ENCODE results near the gene RSPH6A. TPM values are rescaled to one million over a fixed set of nuclear protein-coding genes. Genes with fewer than 3 reads are reported as not detected.

RSPH6A gene
- total and polyA plus RNA-seq, 10 of the 15 experiments (the other 5 are each of a cell fraction or from before 2014, with no cell fraction given): 0.03 to 0.41 (median 0.22) TPM; not detected in 4

GRCh38 chr19:45862564-45863334 is 47.6 kb upstream of the RSPH6A start, which contains the start of gene SYMPK (continued):
- no peak; the same call in none of the 2 replicates for TF ChIP-seq NKRF (conservative IDR thresholded peaks at IDR 0.05)
- TF ChIP-seq SREBF2 (IDR thresholded peaks at IDR 0.05; ENCODE audit: low read length): no peak
- peak; percentile 100 for TF ChIP-seq IKZF1 (conservative IDR thresholded peaks at IDR 0.05)
- no peak for TF ChIP-seq HDAC2 (IDR thresholded peaks at IDR 0.05)
- no peak for TF ChIP-seq TARDBP (IDR thresholded peaks at IDR 0.05; ENCODE audit: borderline replicate concordance)
- 0 out of 3 replicates have a peak, but pooled peaks of 1 of the 2 experiments have one; percentile 22 for TF ChIP-seq EGR1 (IDR thresholded peaks at IDR 0.05; ENCODE audit: borderline replicate concordance in 1 of 2, low read depth in 2 of 2, low read length in 2 of 2)
- TF ChIP-seq SKIL (IDR thresholded peaks at IDR 0.05; ENCODE audit: low read depth, poor library complexity, severe bottlenecking): peak; percentile 49
- TF ChIP-seq KLF5 (IDR thresholded peaks at IDR 0.05; ENCODE audit: partially characterized antibody): no peak
- peak; percentile 72 to 80 for TF ChIP-seq IKZF2 (IDR thresholded peaks at IDR 0.05)
- TF ChIP-seq NFIC (IDR thresholded peaks at IDR 0.05; ENCODE audit: low read depth, low read length): no peak
- TF ChIP-seq BRCA1 (IDR thresholded peaks at IDR 0.05; ENCODE audit: low read depth, low read length): no peak
- peak; percentile 92 for TF ChIP-seq POLR2A (IDR thresholded peaks at IDR 0.05; ENCODE audit: low read depth, low read length)
- 0 out of 2 replicates have a peak, but pooled peaks have one; percentile 50 for TF ChIP-seq MEF2A (IDR thresholded peaks at IDR 0.05; ENCODE audit: insufficient read depth, low read depth, low read length)
- TF ChIP-seq SIN3A (IDR thresholded peaks at IDR 0.05; ENCODE audit: low read depth, low read length): peak; percentile 37; the same call in 1 of the 2 replicates
- TF ChIP-seq TCF12 (IDR thresholded peaks at IDR 0.05; ENCODE audit: low read depth, low read length): peak; percentile 34; the same call in 1 of the 2 replicates
- TF ChIP-seq ZBTB33 (IDR thresholded peaks at IDR 0.05): no peak
- TF ChIP-seq PBX3 (IDR thresholded peaks at IDR 0.05; ENCODE audit: insufficient replicate concordance, low read depth, low read length): peak; percentile 9
- no peak for TF ChIP-seq SMC3 (IDR thresholded peaks at IDR 0.05; ENCODE audit: borderline replicate concordance, low read length)
- TF ChIP-seq CBX5 (IDR thresholded peaks at IDR 0.05; ENCODE audit: low read depth): no peak
- peak; percentile 78 for TF ChIP-seq GATAD2B (conservative IDR thresholded peaks at IDR 0.05; ENCODE audit: low read depth)
- no peak for TF ChIP-seq ZNF622 (IDR thresholded peaks at IDR 0.05)
- no peak for TF ChIP-seq ZBED1 (IDR thresholded peaks at IDR 0.05; ENCODE audit: borderline replicate concordance)
- TF ChIP-seq WRNIP1 (IDR thresholded peaks at IDR 0.05; ENCODE audit: borderline replicate concordance, low read depth, low read length): no peak
